GM12878 (cell line): ENCODE results near the gene NR3C1. TPM values are rescaled to one million over a fixed set of nuclear protein-coding genes. Genes with fewer than 3 reads are reported as not detected.

ENCODE experiments used
- ASH2L ChIP-seq: fragments of 300-600, 200-600 bp; sonication (generic); IDR thresholded peaks from 2 replicates; pipeline ENCODE4 v1.6.1; 2017; ENCODE audit warnings: low read depth, mild to moderate bottlenecking, borderline replicate concordance
- CEBPB ChIP-seq, 2 experiments: fragments of 150-350 bp in 1 of 2; IDR thresholded peaks; 2 replicates each; pipeline ENCODE4 v1.6.1; 2012 to 2014; ENCODE audit warnings: low read depth in 2 of 2, low read length in 2 of 2, borderline replicate concordance in 1 of 2, inconsistent platforms in 1 of 2
- ETV6 ChIP-seq, 2 experiments: fragments of 450-650 bp in 1 of 2; IDR thresholded peaks in 1 of 2; conservative IDR thresholded peaks in 1 of 2; 2 replicates each; pipeline ENCODE4 v1.6.1; 2014; ENCODE audit warnings: antibody characterized with exemption in 1 of 2, borderline replicate concordance in 1 of 2, low read depth in 1 of 2, mild to moderate bottlenecking in 1 of 2, moderate library complexity in 1 of 2
- EZH2 ChIP-seq: IDR thresholded peaks from 2 replicates; pipeline ENCODE4 v1.6.1; 2012; ENCODE audit warnings: low read depth, mild to moderate bottlenecking, control low read depth, inconsistent platforms, low read length, borderline replicate concordance; ENCODE audit not compliant: control insufficient read depth
- GABPA ChIP-seq: IDR thresholded peaks from 2 replicates; pipeline ENCODE4 v1.6.1; 2014; ENCODE audit warnings: antibody characterized with exemption, low read depth, mild to moderate bottlenecking, inconsistent platforms
- GATAD2B ChIP-seq: fragments of 450-650 bp; conservative IDR thresholded peaks from 2 replicates; pipeline ENCODE4 v1.6.1; 2017; ENCODE audit warnings: low read depth, mild to moderate bottlenecking, moderate library complexity
- HCFC1 ChIP-seq: fragments of 150-350 bp; IDR thresholded peaks from 2 replicates; pipeline ENCODE4 v1.6.1; 2014; ENCODE audit warnings: low read length
- HDGF ChIP-seq: fragments of 450-650 bp; IDR thresholded peaks from 2 replicates; pipeline ENCODE4 v1.6.1; 2016; ENCODE audit warnings: antibody characterized with exemption
- KLF5 ChIP-seq: fragments of 450-650 bp; IDR thresholded peaks from 2 replicates; pipeline ENCODE4 v1.6.1; 2014; ENCODE audit warnings: mild to moderate bottlenecking; ENCODE audit not compliant: partially characterized antibody
- LARP7 ChIP-seq: fragments of 450-650 bp; IDR thresholded peaks from 2 replicates; pipeline ENCODE4 v1.6.1; 2017; ENCODE audit warnings: mild to moderate bottlenecking
- NBN ChIP-seq: fragments of 450-650 bp; IDR thresholded peaks from 2 replicates; pipeline ENCODE4 v1.6.1; 2016
- NR2C1 ChIP-seq: fragments of 450-650 bp; IDR thresholded peaks from 2 replicates; pipeline ENCODE4 v1.6.1; 2017; ENCODE audit warnings: antibody characterized with exemption, mild to moderate bottlenecking, moderate library complexity
- PAX5 ChIP-seq: IDR thresholded peaks from 2 replicates; pipeline ENCODE4 v1.6.1; 2011; ENCODE audit warnings: low read depth, low read length, borderline replicate concordance
- PAX8 ChIP-seq: fragments of 450-650 bp; IDR thresholded peaks from 2 replicates; pipeline ENCODE4 v1.6.1; 2017; ENCODE audit warnings: mild to moderate bottlenecking, moderate library complexity
- RUNX3 ChIP-seq: IDR thresholded peaks from 2 replicates; pipeline ENCODE4 v1.6.1; 2012; ENCODE audit warnings: low read length, inconsistent platforms
- SMC3 ChIP-seq: IDR thresholded peaks from 2 replicates; pipeline ENCODE4 v1.6.1; 2011; ENCODE audit warnings: low read length, improper control_type of control experiment, borderline replicate concordance
- SP1 ChIP-seq: IDR thresholded peaks from one replicate; pipeline ENCODE4 v1.6.1; 2011; ENCODE audit warnings: low read depth, low read length
- TARDBP ChIP-seq: IDR thresholded peaks from 2 replicates; pipeline ENCODE4 v1.6.1; 2016; ENCODE audit warnings: borderline replicate concordance
- TBL1XR1 ChIP-seq: IDR thresholded peaks from 2 replicates; pipeline ENCODE4 v1.6.1; 2012; ENCODE audit warnings: low read depth, low read length, improper control_type of control experiment
- YBX1 ChIP-seq: fragments of 450-650 bp; IDR thresholded peaks from 2 replicates; pipeline ENCODE4 v1.6.1; 2016; ENCODE audit warnings: antibody characterized with exemption
- ZBTB40 ChIP-seq: fragments of 450-650 bp; IDR thresholded peaks from 2 replicates; pipeline ENCODE4 v1.6.1; 2016; ENCODE audit warnings: mild to moderate bottlenecking, moderate library complexity, borderline replicate concordance
- polyA plus RNA-seq, 11 experiments: library from polyadenylated mRNA; depleted of rRNA in 4 of 11; unstranded in 6 of 11; stranded (reverse) in 5 of 11; fragments of >200 nt; fragmentation: Nextera tagmentation in 4 of 11; fragmentation: Illumina TruSeq in 1 of 11; extraction: Ambion mirVana in 4 of 11; extraction: Trizol in 1 of 11; gene quantifications; 1 replicate in 1 of 11; 2 replicates in 10 of 11; pipeline versions ENCODE4 v1.2.1 to v1.2.3, GENCODE V29; 2011 to 2016; ENCODE audit warnings: inconsistent platforms in 2 of 11, missing spikeins in 2 of 11, low read depth in 1 of 11
- total RNA-seq, 4 experiments: library from RNA; depleted of rRNA in 3 of 4; stranded (reverse); fragments of >200 nt in 3 of 4; fragmentation: Illumina TruSeq in 1 of 4; extraction: Trizol in 1 of 4; gene quantifications; 2 replicates each; pipeline versions ENCODE4 v1.2.1 to v1.2.3, GENCODE V29; 2013 to 2021
- TF ChIP-seq, protein P1 (sequence below): fragments of 450-650 bp; IDR thresholded peaks from 2 replicates; pipeline ENCODE4 v1.6.1; 2016; ENCODE audit warnings: mild to moderate bottlenecking
- TF ChIP-seq, protein P2 (sequence below), 3 experiments: IDR thresholded peaks in 2 of 3; conservative IDR thresholded peaks in 1 of 3; 2 replicates each; pipeline ENCODE4 v1.5.1; 2011; ENCODE audit warnings: low read depth in 3 of 3, low read length in 3 of 3, mild to moderate bottlenecking in 3 of 3, control low read depth in 2 of 3, moderate library complexity in 2 of 3, inconsistent platforms in 1 of 3, mixed read lengths in 1 of 3; ENCODE audit not compliant: control insufficient read depth in 2 of 3, insufficient read depth in 1 of 3; ENCODE audit errors: extremely low read depth in 1 of 3

Gene NR3C1
- total and polyA plus RNA-seq, 10 of the 15 experiments (the other 5 are each of a cell fraction or from before 2014, with no cell fraction given) = 49.7 to 141 (median 109) TPM

- peak; percentile 74; the same call in 1 of the 2 replicates for TF ChIP-seq ZBTB40
- TF ChIP-seq LARP7 = peak; percentile 82
- TF ChIP-seq, protein P1, sequence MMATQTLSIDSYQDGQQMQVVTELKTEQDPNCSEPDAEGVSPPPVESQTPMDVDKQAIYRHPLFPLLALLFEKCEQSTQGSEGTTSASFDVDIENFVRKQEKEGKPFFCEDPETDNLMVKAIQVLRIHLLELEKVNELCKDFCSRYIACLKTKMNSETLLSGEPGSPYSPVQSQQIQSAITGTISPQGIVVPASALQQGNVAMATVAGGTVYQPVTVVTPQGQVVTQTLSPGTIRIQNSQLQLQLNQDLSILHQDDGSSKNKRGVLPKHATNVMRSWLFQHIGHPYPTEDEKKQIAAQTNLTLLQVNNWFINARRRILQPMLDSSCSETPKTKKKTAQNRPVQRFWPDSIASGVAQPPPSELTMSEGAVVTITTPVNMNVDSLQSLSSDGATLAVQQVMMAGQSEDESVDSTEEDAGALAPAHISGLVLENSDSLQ = peak; percentile 81
- peak; percentile 91 for TF ChIP-seq NR2C1
- TF ChIP-seq GABPA = peak; percentile 85
- TF ChIP-seq, protein P2, sequence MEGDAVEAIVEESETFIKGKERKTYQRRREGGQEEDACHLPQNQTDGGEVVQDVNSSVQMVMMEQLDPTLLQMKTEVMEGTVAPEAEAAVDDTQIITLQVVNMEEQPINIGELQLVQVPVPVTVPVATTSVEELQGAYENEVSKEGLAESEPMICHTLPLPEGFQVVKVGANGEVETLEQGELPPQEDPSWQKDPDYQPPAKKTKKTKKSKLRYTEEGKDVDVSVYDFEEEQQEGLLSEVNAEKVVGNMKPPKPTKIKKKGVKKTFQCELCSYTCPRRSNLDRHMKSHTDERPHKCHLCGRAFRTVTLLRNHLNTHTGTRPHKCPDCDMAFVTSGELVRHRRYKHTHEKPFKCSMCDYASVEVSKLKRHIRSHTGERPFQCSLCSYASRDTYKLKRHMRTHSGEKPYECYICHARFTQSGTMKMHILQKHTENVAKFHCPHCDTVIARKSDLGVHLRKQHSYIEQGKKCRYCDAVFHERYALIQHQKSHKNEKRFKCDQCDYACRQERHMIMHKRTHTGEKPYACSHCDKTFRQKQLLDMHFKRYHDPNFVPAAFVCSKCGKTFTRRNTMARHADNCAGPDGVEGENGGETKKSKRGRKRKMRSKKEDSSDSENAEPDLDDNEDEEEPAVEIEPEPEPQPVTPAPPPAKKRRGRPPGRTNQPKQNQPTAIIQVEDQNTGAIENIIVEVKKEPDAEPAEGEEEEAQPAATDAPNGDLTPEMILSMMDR (IDR thresholded peaks at IDR 0.05 in 2 of 3, conservative IDR thresholded peaks at IDR 0.05 in 1 of 3; ENCODE audit: control insufficient read depth in 2 of 3, extremely low read depth in 1 of 3, insufficient read depth in 1 of 3, low read depth in 3 of 3, low read length in 3 of 3) = peak; percentile 22 to 33 (median 24); a peak in 3 of 6 replicates
- TF ChIP-seq CEBPB (IDR thresholded peaks at IDR 0.05; ENCODE audit: borderline replicate concordance in 1 of 2, low read depth in 2 of 2, low read length in 2 of 2) = no peak
- TF ChIP-seq KLF5 = no peak
- TF ChIP-seq EZH2 = no peak
- TF ChIP-seq SP1 = no peak
- peak; percentile 89 for TF ChIP-seq TARDBP
- TF ChIP-seq HDGF = 0 out of 2 replicates have a peak, but pooled peaks have one; percentile 49
- TF ChIP-seq PAX5 = peak; percentile 52; the same call in 1 of the 2 replicates
- peak; percentile 64 for TF ChIP-seq RUNX3
- TF ChIP-seq ETV6 (conservative IDR thresholded peaks at IDR 0.05 in 1 of 2, IDR thresholded peaks at IDR 0.05 in 1 of 2; ENCODE audit: borderline replicate concordance in 1 of 2, low read depth in 1 of 2) = peak in 1 of 2 experiments; percentile 64; a peak in 1 of 4 replicates
- TF ChIP-seq TBL1XR1 = peak; percentile 56
- TF ChIP-seq ASH2L = peak; percentile 69; the same call in 1 of the 2 replicates
- peak; percentile 84 for TF ChIP-seq NBN
- peak; percentile 30 for TF ChIP-seq SMC3
- TF ChIP-seq YBX1 = no peak
- TF ChIP-seq HCFC1 = peak; percentile 84
- peak; percentile 85 for TF ChIP-seq GATAD2B
- peak; percentile 87; the same call in 1 of the 2 replicates for TF ChIP-seq PAX8
Measured at GRCh38 chr5:143405063-143405848, 1.8 kb upstream of the NR3C1 start (continued).
